ENCODE measurements around the gene MCTS1. TPM values are rescaled to one million over a fixed set of nuclear protein-coding genes. Genes with fewer than 3 reads are reported as not detected.

Gene MCTS1
- total RNA-seq, 1 experiment from 2014 or later = 27.7 TPM

GRCh38 chrX:120638619-120639018 is 34.7 kb downstream of the MCTS1 start:
- H3K18ac ChIP-seq (ENCODE audit: insufficient read length, low read depth, low read length) = no peak overlapping the region
- Mint-ChIP-seq H3K4me3 (no peak overlapping the region), H3K36me3 (ENCODE audit: insufficient read depth in 1 of 3, low read depth in 3 of 3) (peaks cover 0 to 5% (median 4%) of the 10 kb centered on the region in 3 experiments; a peak in 4 of 7 replicates), H3K9me3 (peaks cover 56 to 68% of the 10 kb centered on the region in 2 experiments), H3K27ac (no peak overlapping the region), H3K27me3 (ENCODE audit: low read depth) (no peaks in the 10 kb centered on the region; the same call in none of the 2 replicates), H3K4me1 (no peaks in the 10 kb centered on the region)
- no peak overlapping the region for H2BK15ac ChIP-seq (ENCODE audit: low read depth, low read length)
- H3K56ac ChIP-seq (ENCODE audit: insufficient read length, low read depth, low read length) = no peak overlapping the region
- H2BK120ac ChIP-seq (ENCODE audit: low read depth, low read length, poor library complexity, severe bottlenecking) = no peak overlapping the region
- peaks cover 4% of the 10 kb centered on the region for H3K9me3 ChIP-seq (ENCODE audit: control insufficient read depth, low read depth, low read length)
- no peak overlapping the region for H3K14ac ChIP-seq (ENCODE audit: insufficient read depth, low read length)
- H2BK20ac ChIP-seq (ENCODE audit: low read depth, low read length, poor library complexity, severe bottlenecking) = no peak overlapping the region
- no peak overlapping the region for H3K9ac ChIP-seq (ENCODE audit: extremely low read depth, insufficient read length, low read length)
- H3K4me2 ChIP-seq (ENCODE audit: insufficient read depth, insufficient read length, low read length) = no peak overlapping the region
- no peaks in the 10 kb centered on the region for H3K79me2 ChIP-seq (ENCODE audit: insufficient read depth, low read length)
- no peaks in the 10 kb centered on the region for H3K23me2 ChIP-seq (ENCODE audit: insufficient read length, low read depth, low read length, poor library complexity, severe bottlenecking)
- no peak overlapping the region for H3K27ac ChIP-seq (ENCODE audit: insufficient read length, low read depth, low read length)
- no peak overlapping the region for H2AFZ ChIP-seq (ENCODE audit: low read length)
- no peak overlapping the region for H4K5ac ChIP-seq (ENCODE audit: insufficient read length, low read depth, low read length)
- no CpG with 5 or more reads among the region's 4 CpGs for WGBS (ENCODE audit: extremely low coverage, insufficient read length, low lambda C conversion rate)
- no peak overlapping the region for H3T11ph ChIP-seq (ENCODE audit: low read length)
- no peak overlapping the region for H3K4ac ChIP-seq (ENCODE audit: low read depth, low read length)
- no peak overlapping the region for H2AK5ac ChIP-seq (ENCODE audit: insufficient read length, low read length)
- no peaks in the 10 kb centered on the region for H3K27me3 ChIP-seq (ENCODE audit: insufficient read depth, low read length)
- H3K23ac ChIP-seq (ENCODE audit: insufficient read length, low read depth, low read length) = no peak overlapping the region
- no peaks in the 10 kb centered on the region for H3K4me1 ChIP-seq (ENCODE audit: insufficient read depth, low read length)
- TF ChIP-seq, protein P1, sequence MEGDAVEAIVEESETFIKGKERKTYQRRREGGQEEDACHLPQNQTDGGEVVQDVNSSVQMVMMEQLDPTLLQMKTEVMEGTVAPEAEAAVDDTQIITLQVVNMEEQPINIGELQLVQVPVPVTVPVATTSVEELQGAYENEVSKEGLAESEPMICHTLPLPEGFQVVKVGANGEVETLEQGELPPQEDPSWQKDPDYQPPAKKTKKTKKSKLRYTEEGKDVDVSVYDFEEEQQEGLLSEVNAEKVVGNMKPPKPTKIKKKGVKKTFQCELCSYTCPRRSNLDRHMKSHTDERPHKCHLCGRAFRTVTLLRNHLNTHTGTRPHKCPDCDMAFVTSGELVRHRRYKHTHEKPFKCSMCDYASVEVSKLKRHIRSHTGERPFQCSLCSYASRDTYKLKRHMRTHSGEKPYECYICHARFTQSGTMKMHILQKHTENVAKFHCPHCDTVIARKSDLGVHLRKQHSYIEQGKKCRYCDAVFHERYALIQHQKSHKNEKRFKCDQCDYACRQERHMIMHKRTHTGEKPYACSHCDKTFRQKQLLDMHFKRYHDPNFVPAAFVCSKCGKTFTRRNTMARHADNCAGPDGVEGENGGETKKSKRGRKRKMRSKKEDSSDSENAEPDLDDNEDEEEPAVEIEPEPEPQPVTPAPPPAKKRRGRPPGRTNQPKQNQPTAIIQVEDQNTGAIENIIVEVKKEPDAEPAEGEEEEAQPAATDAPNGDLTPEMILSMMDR (conservative IDR thresholded peaks at IDR 0.05) = no peak
- H4K8ac ChIP-seq (replicated peaks; ENCODE audit: insufficient read length, low read depth, low read length) = no peak overlapping the region
- no peak overlapping the region for H2BK12ac ChIP-seq (ENCODE audit: insufficient read length, low read depth, low read length)
- DNase-seq = no peak
- H4K91ac ChIP-seq (ENCODE audit: insufficient read length, low read depth, low read length) = no peak overlapping the region
- no peaks in the 10 kb centered on the region for H3K79me1 ChIP-seq (ENCODE audit: insufficient read depth, low read depth, low read length, poor library complexity, severe bottlenecking)
- no peaks in the 10 kb centered on the region for H4K20me1 ChIP-seq (ENCODE audit: control insufficient read depth, insufficient read depth, insufficient read length)
- H2BK5ac ChIP-seq (ENCODE audit: insufficient read length, low read length) = no peak overlapping the region
